Left lobe of liver (tissue), 2 donors: ENCODE measurements around the gene SH3GL2. TPM values are rescaled to one million over a fixed set of nuclear protein-coding genes. Genes with fewer than 3 reads are reported as not detected.

ENCODE experiments used
- ATAC-seq: fragments of 200-7000 bp; cut with Tn5 transposase; one replicate; pipeline ENCODE4 v1.9.1; 2020; ENCODE audit warnings: mild to moderate bottlenecking, moderate library complexity
- DNase-seq: peaks from one replicate; pipeline ENCODE4 v3.0.0-alpha.2; 2020; ENCODE audit warnings: low spot score
- total RNA-seq: library from RNA; stranded (reverse); gene quantifications from one replicate; pipeline ENCODE4 v1.2.1, GENCODE V29; 2021
- donor health status: DM: no; HTN: no; CAD: no; lungs with moderate emphysema.
- donor health status: DM: no; HTN: yes; CAD: no.

SH3GL2 gene
- total RNA-seq = not detected

DNA sequence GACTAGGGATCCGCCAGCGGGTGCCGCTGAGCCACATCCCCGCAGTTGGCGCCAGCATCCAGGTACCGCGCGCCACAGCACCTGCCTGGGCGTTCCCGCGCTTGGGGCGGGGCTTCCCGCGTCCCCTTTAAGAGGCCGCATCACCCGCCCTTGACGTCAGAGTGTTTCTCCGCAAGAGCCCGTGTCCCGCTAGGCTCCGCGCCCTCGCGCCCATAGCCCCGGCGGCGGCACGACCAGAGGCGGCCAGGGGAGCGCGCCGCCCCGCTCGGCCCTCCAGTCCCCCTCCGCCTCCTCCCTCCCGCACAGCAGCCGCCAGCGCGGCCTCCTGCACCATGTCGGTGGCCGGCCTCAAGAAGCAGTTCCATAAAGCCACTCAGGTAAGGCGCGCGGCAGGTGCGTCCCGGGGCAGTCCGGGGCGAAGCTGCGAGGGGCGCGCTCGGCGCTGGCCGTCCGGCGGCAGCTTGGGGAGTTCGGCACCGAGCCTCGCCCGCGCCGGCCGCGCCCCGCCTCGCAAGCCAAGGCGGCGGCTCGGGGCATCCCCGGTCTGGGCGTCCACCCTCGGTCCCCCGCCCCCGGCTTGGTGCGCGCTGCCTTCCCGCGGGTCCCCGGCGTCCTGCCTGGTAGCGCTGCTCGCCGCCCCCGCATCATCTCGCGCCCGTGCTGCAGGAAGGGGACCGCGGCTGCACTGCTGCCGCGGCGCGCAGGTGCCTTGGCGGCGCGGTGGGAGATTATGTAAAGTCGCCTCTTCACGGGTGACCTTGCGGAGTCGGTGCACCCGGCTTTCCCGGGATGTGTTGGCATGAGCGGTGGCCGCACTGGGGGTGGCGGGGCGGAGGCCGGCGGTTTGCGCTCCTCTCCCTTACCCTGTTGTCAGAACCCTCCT, at the start of gene SH3GL2:
Gene SH3GL2 (plus strand): TSS at position 156 of the 883 bp plus-strand sequence.
- ATAC-seq = peak; percentile 54
- no peak for DNase-seq

DNA sequence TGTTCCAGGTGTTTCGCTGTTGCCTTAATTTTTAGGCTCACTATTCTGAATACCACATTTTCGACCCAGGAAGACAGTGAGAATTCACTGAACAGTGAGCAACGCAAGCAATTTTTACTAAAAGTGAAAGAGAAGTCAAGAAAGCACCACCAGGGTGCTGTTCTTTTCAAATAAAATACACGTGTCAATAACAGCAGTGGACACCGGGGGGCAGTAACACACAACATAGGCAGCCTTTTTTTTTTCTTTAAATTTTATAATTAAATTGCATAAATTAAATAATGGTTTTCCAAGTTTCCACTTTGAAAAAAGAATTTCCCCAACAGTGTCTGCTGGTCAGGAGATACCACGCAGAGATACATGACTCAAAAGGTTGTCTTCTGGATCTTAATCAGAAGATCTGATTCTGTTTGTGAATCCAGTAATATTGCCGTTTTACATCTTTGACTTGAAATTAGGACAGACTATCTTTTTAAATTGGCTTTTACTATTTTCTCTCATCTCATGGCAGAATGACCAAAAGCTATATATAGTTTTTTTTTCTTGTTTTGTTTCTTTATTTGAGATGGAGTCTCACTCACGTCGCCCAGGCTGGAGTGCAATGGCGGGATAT, 47.1 kb upstream of the SH3GL2 start:
- ATAC-seq (peak; percentile 86), DNase-seq (no peak)

DNA sequence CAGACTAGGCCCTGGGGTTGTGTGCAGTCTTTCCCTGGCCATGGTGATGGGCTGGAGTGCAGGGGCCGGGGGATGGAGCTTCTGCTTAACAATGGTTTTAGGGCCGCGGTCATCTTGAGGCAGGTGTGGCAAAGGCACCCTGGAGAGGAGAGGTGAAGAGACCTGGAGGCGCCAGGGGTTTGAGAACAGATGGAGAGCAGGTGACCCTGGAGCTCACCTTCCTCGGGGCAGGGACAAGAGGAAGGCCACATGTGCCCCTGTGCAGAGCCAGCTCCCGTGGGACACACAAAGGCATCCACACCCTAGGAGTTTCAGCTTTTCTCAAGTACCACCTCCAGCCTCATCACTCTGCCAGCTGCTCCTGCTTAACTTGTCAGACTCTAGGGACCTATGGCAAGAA, 46.4 kb upstream of the SH3GL2 start:
- no peak for ATAC-seq
- no peak for DNase-seq

DNA sequence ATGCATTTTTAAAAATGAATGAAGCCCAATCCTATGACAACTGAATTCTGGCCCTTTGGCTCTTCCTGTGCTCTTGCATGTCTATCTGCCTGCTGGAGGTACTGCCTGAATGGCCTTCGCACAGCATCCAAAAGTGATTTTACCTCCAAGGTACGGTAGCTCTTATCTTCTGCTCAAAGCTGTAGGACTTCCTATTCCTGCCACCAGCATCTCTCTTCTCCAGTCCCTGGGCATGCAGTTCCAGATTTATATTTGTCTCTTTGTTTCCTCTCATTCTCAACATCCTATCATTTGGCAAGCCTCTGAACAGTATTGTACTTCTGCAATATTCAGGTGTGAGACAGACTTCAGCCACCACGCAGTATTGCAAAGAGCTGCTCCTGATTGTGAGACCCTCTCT, 43.7 kb upstream of the SH3GL2 start:
- ATAC-seq (no peak), DNase-seq (no peak)

DNA sequence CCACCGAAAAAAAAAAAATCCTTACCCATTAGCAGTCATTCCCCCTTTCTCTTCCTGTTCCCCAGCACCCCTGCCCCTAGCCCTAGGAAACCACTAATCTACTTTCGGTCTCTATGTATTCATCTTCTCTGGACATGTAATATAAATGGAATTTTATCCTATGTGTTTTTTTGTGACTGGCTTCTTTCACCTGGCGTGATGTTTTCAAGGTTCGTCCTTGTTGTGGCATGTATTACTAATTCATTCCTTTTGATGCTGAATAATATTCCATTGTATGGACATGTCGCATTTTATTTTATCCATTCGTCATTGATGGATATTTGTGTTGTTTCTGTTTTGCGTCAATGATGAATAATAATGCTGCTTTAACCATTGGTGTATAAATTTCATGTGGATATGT, 42.8 kb upstream of the SH3GL2 start:
- ATAC-seq = no peak
- no peak for DNase-seq

DNA sequence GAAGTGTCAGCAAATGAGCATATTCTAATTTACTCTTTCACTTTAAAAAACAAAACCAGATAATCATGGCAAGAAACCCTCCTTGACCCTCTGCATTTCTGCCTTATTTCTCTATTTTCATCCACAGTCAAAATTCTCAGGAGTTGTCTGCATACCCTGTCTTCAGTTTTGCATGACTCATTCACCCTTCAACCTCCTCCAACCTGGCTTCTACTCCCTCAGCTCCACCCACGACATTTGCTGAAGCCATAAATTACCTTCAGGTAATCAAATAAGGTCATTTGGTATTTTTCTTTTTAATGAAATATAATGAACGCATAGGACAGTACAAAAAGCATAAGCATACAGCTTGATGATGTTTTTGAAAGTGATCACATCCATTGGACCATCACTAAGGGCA, 27.8 kb upstream of the SH3GL2 start:
- DNase-seq = no peak
- ATAC-seq = no peak

DNA sequence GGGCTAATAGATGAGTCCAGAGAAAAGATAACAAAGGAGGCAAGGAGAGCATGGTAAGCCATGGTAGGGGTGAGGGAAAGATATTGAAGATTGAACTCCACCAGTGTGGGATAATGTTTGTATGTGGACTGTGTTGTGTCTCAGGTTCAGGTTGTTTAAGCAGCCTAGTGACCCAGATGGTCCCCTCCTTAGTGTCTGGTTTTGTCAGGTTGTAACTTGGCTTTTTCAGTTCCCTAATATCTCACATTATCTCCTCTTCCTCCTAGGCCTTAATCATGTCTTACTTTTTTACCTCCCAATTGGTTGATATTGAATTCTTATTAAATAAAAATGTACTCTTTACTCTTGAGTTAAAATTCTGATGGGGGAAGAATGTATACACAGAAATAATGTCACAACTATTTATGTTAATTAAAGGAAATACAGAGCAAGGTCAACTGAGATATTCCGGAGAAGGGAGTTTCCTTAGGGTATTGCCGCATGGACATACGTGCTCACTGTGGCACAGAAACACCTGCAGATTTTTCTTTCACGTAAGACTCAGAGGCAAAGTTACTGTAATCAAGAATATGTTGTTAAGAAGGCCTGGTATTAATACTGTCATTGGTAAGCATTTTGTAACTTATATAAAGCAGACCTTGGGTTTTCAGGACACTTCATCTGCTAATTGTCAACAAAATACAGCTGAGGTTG, 23.4 kb upstream of the SH3GL2 start:
- DNase-seq (no peak), ATAC-seq (no peak)

DNA sequence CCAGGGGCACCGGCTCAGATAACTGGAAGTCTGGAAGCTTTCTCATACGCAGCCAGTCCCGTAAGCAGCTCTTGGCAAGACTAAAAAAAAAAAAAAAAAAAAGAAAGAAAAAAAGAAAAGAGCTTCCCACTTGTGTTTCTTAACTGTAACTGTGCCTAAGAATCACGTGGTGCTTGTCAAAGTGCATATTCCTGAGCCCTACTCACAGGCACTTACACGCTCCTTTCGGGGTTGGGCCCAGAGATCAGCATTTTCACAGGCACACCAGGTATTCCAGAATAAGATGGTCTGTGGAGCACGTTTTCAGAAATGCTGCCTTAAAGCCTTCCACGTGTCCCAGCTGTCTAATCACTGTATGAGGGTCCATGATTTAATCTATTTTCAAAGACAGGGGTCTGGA, 22.6 kb upstream of the SH3GL2 start:
- no peak for ATAC-seq
- DNase-seq = no peak

DNA sequence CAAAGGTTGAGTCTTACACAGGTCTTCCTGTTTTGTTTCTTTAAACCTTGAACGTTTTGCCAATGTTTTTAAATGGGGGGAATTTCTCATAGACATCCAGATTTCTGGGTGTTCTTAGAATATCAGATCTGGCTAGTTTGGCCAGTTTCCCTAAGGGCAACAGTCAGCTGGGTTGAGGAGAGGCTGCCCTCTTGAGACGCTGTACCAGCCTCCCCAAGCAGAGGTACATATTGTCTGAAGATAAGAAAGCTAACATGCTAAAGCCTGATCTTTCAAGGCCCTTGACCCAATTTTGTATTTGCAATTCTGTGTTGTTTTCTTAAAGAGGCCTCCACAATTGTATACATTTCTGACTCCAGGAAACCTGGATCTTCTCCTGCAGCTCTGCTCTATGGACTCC, 21.9 kb upstream of the SH3GL2 start:
- no peak for DNase-seq
- no peak for ATAC-seq

DNA sequence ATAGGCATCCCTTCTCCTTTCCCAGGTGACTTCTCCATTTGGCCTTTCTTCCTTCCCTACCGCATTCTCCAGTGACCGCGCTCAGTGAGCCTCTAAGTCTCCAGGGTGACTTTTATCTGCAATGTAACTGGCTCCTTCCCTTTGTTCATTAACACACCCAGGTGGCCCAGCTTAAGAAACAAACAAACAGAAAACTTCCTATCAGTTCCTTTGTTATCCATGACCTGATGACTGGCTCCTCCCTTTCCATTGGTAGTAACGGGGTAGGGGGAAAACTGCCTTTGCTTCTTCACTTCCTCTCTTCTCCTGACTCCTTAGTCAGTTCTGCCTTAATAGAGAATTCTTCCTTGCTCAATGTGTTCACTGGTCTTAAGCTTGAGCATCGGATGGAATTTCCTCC, 7.0 kb upstream of the SH3GL2 start:
- DNase-seq = no peak
- ATAC-seq = no peak

DNA sequence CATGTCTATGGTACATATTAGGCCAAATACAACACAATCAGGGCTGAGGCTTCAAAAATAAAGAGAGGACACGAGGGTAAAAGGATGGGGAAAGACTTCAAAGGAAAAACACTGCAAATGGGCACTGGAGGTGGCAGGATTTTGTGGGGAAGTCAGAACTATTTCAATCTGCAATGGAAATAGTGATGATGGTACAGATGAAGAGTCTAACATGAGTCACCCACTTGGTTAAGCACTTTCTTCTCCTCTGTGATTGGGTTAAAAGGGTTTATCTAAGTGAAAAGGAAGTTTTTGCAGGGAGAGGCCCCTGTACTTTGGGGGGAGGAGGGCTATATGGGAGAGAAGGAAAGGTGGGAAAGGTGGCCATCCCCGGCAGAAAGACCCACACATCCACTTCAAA, 4.5 kb upstream of the SH3GL2 start:
- DNase-seq (no peak), ATAC-seq (no peak)

DNA sequence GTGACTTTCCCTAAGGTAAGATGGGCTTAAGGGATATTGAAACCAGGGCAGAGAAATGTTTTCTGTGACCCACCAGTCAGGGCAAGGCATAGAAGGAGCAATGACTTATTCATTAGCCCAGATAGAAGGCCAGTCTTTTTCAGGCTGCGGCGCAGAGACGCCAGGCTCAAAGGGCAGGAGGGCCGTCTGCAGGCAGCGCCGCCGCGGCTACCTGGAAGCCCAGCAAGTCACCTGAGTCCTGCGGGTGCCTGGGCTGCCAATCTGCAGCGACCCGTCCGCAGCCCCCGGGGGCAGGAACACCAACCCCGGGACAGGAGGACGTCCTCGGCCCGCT, 322 bp upstream of the SH3GL2 start:
- peak; percentile 58 for ATAC-seq
- DNase-seq = no peak

DNA sequence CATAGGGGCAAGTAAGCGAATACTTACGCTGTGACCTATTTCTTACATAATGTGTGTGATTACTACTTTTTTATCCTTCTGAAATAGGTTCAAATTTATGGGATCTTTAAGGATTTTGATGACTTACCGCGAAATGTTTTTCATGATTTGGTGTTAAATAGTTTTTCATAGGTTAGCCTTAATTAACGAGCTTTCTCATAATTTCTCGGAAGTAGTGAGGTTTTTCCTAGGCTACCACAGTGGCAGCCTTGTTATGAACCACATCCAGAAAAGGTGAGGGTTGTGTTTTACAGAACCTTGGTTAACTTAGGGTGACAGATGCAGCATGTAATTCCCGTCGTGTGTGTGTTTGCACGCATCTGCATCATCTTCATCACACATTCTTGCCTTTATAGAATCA, 1.3 kb downstream of the SH3GL2 start:
- ATAC-seq (no peak), DNase-seq (no peak)

DNA sequence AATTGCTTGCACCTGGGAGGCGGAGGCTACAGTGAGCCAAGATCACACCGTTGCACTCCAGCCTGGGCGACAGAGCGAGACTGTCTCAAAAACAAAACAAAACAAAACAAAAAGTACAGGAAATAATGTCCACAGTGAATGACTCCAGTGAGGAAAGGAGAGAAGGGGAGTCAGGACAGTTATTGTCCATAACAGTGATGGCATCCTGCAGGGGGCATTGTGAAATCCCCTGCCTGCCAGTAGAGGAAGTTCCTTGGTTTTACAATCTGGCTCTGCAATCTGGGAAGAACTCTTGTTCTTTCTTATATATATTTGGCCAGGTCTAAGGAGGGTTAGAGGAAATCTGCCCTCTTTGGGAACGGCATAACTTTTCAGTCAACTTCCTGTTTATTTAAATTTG, 8.2 kb downstream of the SH3GL2 start:
- DNase-seq = no peak

DNA sequence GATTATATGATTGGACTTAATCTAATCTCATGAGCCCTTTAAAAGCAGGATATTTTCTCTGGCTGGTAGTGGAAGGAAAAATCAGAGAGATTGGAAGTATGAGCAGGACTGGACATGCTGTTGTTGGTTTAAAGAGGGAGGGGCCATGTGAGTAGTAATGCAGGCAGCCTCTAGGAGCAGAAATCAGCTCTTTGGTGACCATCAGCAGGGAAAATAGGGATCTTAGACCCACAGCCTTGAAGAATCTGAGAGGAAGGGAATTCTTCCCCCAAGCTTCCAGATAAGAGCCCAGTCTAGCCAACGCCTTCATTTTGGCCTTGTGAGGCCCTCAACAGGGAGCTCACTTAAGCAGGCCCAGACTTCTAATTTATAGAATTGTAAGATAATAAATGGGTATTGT, 9.5 kb downstream of the SH3GL2 start:
- DNase-seq (no peak), ATAC-seq (no peak)

More for the DNA sequence above, 8.2 kb downstream of the SH3GL2 start:
- no peak for ATAC-seq

DNA sequence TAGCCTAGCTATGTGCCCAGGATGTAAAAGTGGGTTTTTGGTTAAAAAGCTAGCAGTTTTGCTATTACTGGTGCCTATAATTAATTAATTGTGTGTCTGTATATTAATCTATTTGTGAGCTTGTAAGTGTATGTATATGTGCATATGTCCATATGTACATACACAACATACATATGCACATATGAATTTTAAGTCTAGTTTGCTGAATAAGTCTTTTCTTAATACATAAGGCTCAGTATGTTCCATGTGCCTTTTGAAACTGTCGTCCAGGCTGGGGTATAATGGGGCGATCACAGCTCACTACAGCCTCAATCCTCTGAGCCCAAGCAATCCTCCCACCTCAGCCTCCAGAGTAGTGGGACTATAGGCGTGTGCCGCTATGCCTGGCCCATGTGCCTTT, 10.1 kb downstream of the SH3GL2 start:
- ATAC-seq (no peak), DNase-seq (no peak)

DNA sequence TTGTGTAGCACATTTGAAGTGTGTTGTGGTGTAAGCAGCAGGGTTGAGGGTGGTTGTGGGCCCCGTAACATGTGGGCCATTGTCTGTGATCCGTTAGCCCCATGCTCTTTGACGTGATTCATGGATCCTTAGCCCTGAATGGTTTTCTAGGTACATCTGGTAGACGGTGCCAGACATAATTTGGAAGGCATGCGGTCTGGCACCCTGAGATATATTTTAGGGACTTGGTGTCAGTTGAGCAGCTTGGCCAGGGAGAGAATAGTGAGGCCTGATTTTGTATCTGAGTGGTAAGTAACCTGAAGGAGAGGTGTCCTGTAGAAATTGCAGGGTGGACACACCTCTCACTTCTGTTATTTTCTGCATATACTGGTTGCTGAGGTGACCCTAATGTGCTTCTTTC, 10.9 kb downstream of the SH3GL2 start:
- ATAC-seq (no peak), DNase-seq (no peak)

DNA sequence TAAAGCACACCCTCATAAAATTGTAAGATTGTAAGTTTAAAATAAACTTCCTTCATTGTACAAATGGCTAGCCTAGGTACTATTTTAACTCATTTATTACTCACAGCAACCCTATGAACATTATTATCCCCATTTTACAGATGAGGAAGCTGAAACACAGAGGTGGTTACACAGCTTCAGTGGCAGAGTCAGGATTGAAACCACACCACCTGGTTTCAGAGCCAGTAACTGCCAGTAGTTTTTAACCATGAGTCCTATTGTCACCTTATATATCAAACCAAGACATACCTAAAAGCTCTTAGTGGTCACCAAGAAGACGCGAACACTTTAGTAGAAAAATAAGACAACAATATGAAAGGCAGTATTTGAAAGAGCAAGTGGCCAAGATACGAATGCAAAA, 16.1 kb downstream of the SH3GL2 start:
- DNase-seq = no peak
- ATAC-seq = no peak

DNA sequence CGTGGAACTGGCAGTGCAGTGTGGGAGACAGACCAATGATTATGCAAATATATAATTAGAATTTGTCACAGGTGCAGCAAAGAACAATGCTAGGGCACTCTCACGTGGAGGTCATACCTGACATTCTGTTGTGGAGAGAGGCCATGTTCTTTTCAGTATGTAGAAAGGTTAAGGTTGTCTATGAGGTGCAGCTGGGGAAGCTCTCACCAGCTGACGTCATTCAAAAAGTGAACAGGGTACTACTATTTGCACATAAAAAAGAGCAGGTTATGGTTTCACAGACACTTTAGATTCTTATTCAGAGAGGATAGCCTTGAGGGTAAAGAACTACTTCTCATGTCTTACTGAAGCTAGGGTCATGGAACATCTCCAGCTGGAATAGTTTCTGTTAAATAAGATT, 19.1 kb downstream of the SH3GL2 start:
- ATAC-seq = no peak
- no peak for DNase-seq

DNA sequence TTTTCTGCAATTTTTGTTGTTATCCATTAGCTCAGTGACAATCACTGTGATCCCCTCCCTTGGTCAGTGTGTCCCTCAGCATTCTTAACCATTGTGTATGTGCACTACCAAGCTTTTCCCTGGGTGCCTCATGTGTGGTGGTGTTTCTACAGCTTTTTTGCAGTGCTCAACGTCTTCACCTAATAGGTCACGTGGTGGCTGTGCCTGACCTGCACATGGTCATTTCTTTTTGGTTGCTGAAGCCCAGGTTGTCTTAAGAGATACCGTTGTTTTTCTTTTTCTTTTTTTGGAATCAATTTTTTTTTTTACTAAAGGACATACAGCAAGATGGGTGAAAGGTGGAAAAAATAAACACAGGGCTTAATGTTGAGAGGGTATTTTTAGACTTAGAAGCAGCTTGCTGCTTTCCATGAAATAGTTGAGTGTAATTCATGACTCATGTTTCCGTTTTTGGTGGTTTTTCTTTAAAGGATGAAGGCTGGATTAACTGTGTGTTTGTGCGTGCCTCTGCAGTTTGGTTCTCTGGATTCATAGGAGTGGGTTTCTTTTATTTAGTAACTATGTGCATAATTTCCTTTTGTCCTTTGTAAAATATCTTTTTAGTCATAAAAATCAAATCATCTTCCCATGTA, 22.2 kb downstream of the SH3GL2 start:
- ATAC-seq = no peak
- DNase-seq = no peak

DNA sequence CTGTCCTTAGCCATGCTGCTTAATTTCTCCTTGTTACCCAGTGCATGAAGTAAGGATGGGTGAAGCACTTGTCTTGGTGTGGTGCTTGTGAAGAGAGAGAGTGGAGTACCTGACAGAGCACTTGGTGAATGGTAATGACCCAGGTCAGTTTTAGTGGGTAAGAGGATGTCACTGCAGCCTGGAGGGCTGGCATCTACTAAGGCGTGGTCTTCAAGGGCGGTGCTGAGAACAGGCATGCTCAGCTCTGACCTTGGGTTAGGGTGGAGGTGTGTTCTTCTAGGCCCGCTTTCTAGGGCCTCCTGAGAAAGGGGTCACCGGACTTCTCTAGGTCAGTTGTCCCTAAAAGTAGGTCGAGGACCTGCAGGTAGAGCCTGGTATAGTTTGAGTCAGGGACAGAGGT, 25.7 kb downstream of the SH3GL2 start:
- DNase-seq (no peak), ATAC-seq (no peak)
